ENCODE results near the gene TTC7B.

TTC7B gene

GRCh38 chr14:90539496-90539775 is 276.8 kb downstream of the TTC7B start:
- Histone ChIP-seq H3K27ac (replicated peaks) (no peak overlapping the region), H3K27me3 (ENCODE audit: insufficient read depth, poor library complexity, severe bottlenecking) (no peaks in the 10 kb centered on the region), H3K4me3 (replicated peaks; ENCODE audit: insufficient read depth, low read length) (no peak overlapping the region)
- DNase-seq (ENCODE audit: low read depth in 1 of 2, low spot score in 1 of 2) = no peak
- TF ChIP-seq, protein P1, sequence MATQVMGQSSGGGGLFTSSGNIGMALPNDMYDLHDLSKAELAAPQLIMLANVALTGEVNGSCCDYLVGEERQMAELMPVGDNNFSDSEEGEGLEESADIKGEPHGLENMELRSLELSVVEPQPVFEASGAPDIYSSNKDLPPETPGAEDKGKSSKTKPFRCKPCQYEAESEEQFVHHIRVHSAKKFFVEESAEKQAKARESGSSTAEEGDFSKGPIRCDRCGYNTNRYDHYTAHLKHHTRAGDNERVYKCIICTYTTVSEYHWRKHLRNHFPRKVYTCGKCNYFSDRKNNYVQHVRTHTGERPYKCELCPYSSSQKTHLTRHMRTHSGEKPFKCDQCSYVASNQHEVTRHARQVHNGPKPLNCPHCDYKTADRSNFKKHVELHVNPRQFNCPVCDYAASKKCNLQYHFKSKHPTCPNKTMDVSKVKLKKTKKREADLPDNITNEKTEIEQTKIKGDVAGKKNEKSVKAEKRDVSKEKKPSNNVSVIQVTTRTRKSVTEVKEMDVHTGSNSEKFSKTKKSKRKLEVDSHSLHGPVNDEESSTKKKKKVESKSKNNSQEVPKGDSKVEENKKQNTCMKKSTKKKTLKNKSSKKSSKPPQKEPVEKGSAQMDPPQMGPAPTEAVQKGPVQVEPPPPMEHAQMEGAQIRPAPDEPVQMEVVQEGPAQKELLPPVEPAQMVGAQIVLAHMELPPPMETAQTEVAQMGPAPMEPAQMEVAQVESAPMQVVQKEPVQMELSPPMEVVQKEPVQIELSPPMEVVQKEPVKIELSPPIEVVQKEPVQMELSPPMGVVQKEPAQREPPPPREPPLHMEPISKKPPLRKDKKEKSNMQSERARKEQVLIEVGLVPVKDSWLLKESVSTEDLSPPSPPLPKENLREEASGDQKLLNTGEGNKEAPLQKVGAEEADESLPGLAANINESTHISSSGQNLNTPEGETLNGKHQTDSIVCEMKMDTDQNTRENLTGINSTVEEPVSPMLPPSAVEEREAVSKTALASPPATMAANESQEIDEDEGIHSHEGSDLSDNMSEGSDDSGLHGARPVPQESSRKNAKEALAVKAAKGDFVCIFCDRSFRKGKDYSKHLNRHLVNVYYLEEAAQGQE (IDR thresholded peaks at IDR 0.05; ENCODE audit: insufficient replicate concordance, low read depth) = no peak
- TF ChIP-seq, protein P2, sequence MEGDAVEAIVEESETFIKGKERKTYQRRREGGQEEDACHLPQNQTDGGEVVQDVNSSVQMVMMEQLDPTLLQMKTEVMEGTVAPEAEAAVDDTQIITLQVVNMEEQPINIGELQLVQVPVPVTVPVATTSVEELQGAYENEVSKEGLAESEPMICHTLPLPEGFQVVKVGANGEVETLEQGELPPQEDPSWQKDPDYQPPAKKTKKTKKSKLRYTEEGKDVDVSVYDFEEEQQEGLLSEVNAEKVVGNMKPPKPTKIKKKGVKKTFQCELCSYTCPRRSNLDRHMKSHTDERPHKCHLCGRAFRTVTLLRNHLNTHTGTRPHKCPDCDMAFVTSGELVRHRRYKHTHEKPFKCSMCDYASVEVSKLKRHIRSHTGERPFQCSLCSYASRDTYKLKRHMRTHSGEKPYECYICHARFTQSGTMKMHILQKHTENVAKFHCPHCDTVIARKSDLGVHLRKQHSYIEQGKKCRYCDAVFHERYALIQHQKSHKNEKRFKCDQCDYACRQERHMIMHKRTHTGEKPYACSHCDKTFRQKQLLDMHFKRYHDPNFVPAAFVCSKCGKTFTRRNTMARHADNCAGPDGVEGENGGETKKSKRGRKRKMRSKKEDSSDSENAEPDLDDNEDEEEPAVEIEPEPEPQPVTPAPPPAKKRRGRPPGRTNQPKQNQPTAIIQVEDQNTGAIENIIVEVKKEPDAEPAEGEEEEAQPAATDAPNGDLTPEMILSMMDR (IDR thresholded peaks at IDR 0.05; ENCODE audit: insufficient read depth, low read length) = no peak
- TF ChIP-seq GABPA (IDR thresholded peaks at IDR 0.05; ENCODE audit: low read depth) = no peak
- TF ChIP-seq SPI1 (IDR thresholded peaks at IDR 0.05; ENCODE audit: borderline replicate concordance, low read depth) = no peak
- TF ChIP-seq POLR2AphosphoS5 (IDR thresholded peaks at IDR 0.05; ENCODE audit: low read depth) = no peak

GRCh38 chr14:90538716-90539495 is 277.3 kb downstream of the TTC7B start:
- TF ChIP-seq, protein P1 (IDR thresholded peaks at IDR 0.05; ENCODE audit: insufficient replicate concordance, low read depth) = no peak
- no peak for TF ChIP-seq POLR2AphosphoS5 (IDR thresholded peaks at IDR 0.05; ENCODE audit: low read depth)
- no peak for TF ChIP-seq SPI1 (IDR thresholded peaks at IDR 0.05; ENCODE audit: borderline replicate concordance, low read depth)
- TF ChIP-seq, protein P2 (IDR thresholded peaks at IDR 0.05; ENCODE audit: insufficient read depth, low read length) = no peak
- no peak for TF ChIP-seq GABPA (IDR thresholded peaks at IDR 0.05; ENCODE audit: low read depth)
- no peaks in the 10 kb centered on the region for H3K27me3 ChIP-seq (ENCODE audit: insufficient read depth, poor library complexity, severe bottlenecking)
- H3K27ac ChIP-seq (replicated peaks) = no peak overlapping the region
- no peak overlapping the region for H3K4me3 ChIP-seq (replicated peaks; ENCODE audit: insufficient read depth, low read length)
- DNase-seq (ENCODE audit: low read depth in 1 of 2, low spot score in 1 of 2) = no peak

DNA sequence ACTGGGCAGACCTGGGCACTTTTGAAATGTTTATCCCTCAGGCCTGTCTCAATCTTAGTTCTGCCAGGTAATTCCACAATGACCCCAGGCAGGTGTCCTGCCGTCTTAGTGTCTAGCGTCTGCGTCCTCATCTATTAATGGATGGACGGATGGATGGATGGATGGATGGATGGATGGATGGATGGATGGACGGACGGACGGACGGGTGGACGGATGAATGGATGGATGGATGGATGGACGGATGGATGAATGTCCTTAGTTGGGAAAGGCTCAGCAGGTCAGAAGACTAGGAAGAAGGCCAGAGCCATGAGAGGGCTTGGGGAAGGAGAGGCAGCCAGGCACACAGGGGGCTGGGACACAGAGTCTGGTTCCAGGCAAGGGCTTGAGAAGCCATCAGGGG is 278.1 kb downstream of the TTC7B start:
- TF ChIP-seq, protein P1 (IDR thresholded peaks at IDR 0.05; ENCODE audit: insufficient replicate concordance, low read depth) = no peak
- TF ChIP-seq SPI1 (IDR thresholded peaks at IDR 0.05; ENCODE audit: borderline replicate concordance, low read depth) = no peak
- TF ChIP-seq, protein P2 (IDR thresholded peaks at IDR 0.05; ENCODE audit: insufficient read depth, low read length) = no peak
- no peak for TF ChIP-seq POLR2AphosphoS5 (IDR thresholded peaks at IDR 0.05; ENCODE audit: low read depth)
- TF ChIP-seq GABPA (IDR thresholded peaks at IDR 0.05; ENCODE audit: low read depth) = no peak
- H3K4me3 ChIP-seq (replicated peaks; ENCODE audit: insufficient read depth, low read length) = no peak overlapping the region
- no peaks in the 10 kb centered on the region for H3K27me3 ChIP-seq (ENCODE audit: insufficient read depth, poor library complexity, severe bottlenecking)
- DNase-seq (ENCODE audit: low read depth in 1 of 2, low spot score in 1 of 2) = no peak
- H3K27ac ChIP-seq (replicated peaks) = no peak overlapping the region

Data from HL-60 (cell line).